Loucy (cell line): ENCODE data around the gene TTC7B.

Source experiments
- H2AFZ ChIP-seq: fragments of 200-600 bp; sonication (generic); 2 replicates; pipeline ENCODE4 v1.6.0; 2016; ENCODE audit warnings: antibody characterized with exemption, mild to moderate bottlenecking, low read length, moderate library complexity
- H3F3A ChIP-seq: fragments of 200-600 bp; 2 replicates; pipeline ENCODE4 v1.6.0; 2016; ENCODE audit warnings: antibody characterized with exemption, low read depth, mild to moderate bottlenecking
- H3K27me3 ChIP-seq: fragments of 200-600 bp; sonication (generic); 2 replicates; pipeline ENCODE4 v1.6.1; 2014; ENCODE audit warnings: low read length, mild to moderate bottlenecking; ENCODE audit not compliant: insufficient read depth, poor library complexity, severe bottlenecking
- H3K36me3 ChIP-seq: fragments of 200-600 bp; sonication (generic); 2 replicates; pipeline ENCODE4 v1.6.1; 2016; ENCODE audit warnings: low read length; ENCODE audit not compliant: insufficient read depth
- H3K4me1 ChIP-seq: fragments of 200-600 bp; sonication (generic); 2 replicates; pipeline ENCODE4 v1.5.1; 2014; ENCODE audit warnings: low read length, mild to moderate bottlenecking; ENCODE audit not compliant: insufficient read depth, poor library complexity, severe bottlenecking
- H3K4me2 ChIP-seq: fragments of 200-600 bp; sonication (generic); 2 replicates; pipeline ENCODE4 v1.6.0; 2014; ENCODE audit warnings: antibody characterized with exemption, low read length, low read depth, mild to moderate bottlenecking; ENCODE audit not compliant: poor library complexity, severe bottlenecking
- H3K4me3 ChIP-seq: fragments of 200-600 bp; sonication (generic); 2 replicates; pipeline ENCODE4 v1.5.1; 2014; ENCODE audit warnings: low read length, mild to moderate bottlenecking, mixed read lengths; ENCODE audit not compliant: poor library complexity, severe bottlenecking
- H3K79me2 ChIP-seq: fragments of 200-600 bp; sonication (generic); 2 replicates; pipeline ENCODE4 v1.6.1; 2014; ENCODE audit warnings: low read length; ENCODE audit not compliant: insufficient read depth
- H3K9ac ChIP-seq: fragments of 200-600 bp; sonication (generic); 2 replicates; pipeline ENCODE4 v1.6.0; 2014; ENCODE audit warnings: mild to moderate bottlenecking, low read depth, low read length, moderate library complexity; ENCODE audit not compliant: poor library complexity, severe bottlenecking
- H3K9me2 ChIP-seq: fragments of 200-600 bp; sonication (generic); replicated peaks from 2 replicates; pipeline ENCODE4 v1.6.1; 2016; ENCODE audit warnings: low read depth, low read length, mixed read lengths
- H3K9me3 ChIP-seq: fragments of 200-600 bp; sonication (generic); 2 replicates; pipeline ENCODE4 v1.6.1; 2014; ENCODE audit warnings: mild to moderate bottlenecking, antibody characterized with exemption, low read length, low read depth; ENCODE audit not compliant: insufficient read depth
- H4K20me1 ChIP-seq: fragments of 200-600 bp; sonication (generic); 2 replicates; pipeline ENCODE4 v1.6.0; 2014; ENCODE audit warnings: antibody characterized with exemption, low read length, mild to moderate bottlenecking; ENCODE audit not compliant: insufficient read depth, poor library complexity, severe bottlenecking
- CTCF ChIP-seq: fragments of 200-600 bp; sonication (generic); conservative IDR thresholded peaks from 2 replicates; pipeline ENCODE4 v1.5.1; 2014; ENCODE audit warnings: mild to moderate bottlenecking, antibody characterized with exemption, low read length
- EZH2phosphoT487 ChIP-seq: fragments of 200-600 bp; IDR thresholded peaks from 2 replicates; pipeline ENCODE4 v1.6.1; 2018; ENCODE audit warnings: antibody characterized with exemption, mild to moderate bottlenecking, moderate library complexity, borderline replicate concordance

TTC7B gene

GRCh38 chr14:90562652-90563051 lies 253.6 kb downstream of the TTC7B start:
- Histone ChIP-seq H3K4me1 (no peaks in the 10 kb centered on the region), H3K9me3 (no peaks in the 10 kb centered on the region)

GRCh38 chr14:90561920-90562319 lies 254.3 kb downstream of the TTC7B start:
- TF ChIP-seq CTCF, result no peak
- no peak for TF ChIP-seq EZH2phosphoT487
- no peaks in the 10 kb centered on the region for H4K20me1 ChIP-seq
- H2AFZ ChIP-seq, result no peak overlapping the region
- H3F3A ChIP-seq, result no peaks in the 10 kb centered on the region
- no peak overlapping the region for H3K4me3 ChIP-seq
- H3K36me3 ChIP-seq, result no peaks in the 10 kb centered on the region
- H3K9me2 ChIP-seq, result no peaks in the 10 kb centered on the region
- no peaks in the 10 kb centered on the region for H3K27me3 ChIP-seq
- H3K79me2 ChIP-seq, result no peaks in the 10 kb centered on the region
- no peak overlapping the region for H3K9ac ChIP-seq
- no peak overlapping the region for H3K4me2 ChIP-seq
- H3K4me1 ChIP-seq, result no peaks in the 10 kb centered on the region
- no peaks in the 10 kb centered on the region for H3K9me3 ChIP-seq

More at GRCh38 chr14:90562652-90563051, 253.6 kb downstream of the TTC7B start:
- TF ChIP-seq CTCF, result no peak
- no peak for TF ChIP-seq EZH2phosphoT487
- Histone ChIP-seq H3K4me3 (no peak overlapping the region), H3F3A (no peaks in the 10 kb centered on the region), H3K4me2 (no peak overlapping the region), H3K9me2 (no peaks in the 10 kb centered on the region), H3K9ac (no peak overlapping the region), H3K79me2 (no peaks in the 10 kb centered on the region), H3K36me3 (no peaks in the 10 kb centered on the region; the same call in 1 of the 2 replicates), H4K20me1 (no peaks in the 10 kb centered on the region), H3K27me3 (no peaks in the 10 kb centered on the region), H2AFZ (no peak overlapping the region)

GRCh38 chr14:90560991-90561390 lies 255.2 kb downstream of the TTC7B start:
- Histone ChIP-seq H3K36me3 (no peaks in the 10 kb centered on the region), H3K4me1 (no peaks in the 10 kb centered on the region), H3K4me2 (no peak overlapping the region), H3K4me3 (no peak overlapping the region), H3K27me3 (no peaks in the 10 kb centered on the region), H3K9ac (no peak overlapping the region), H3K79me2 (no peaks in the 10 kb centered on the region), H3K9me2 (no peaks in the 10 kb centered on the region), H3F3A (no peaks in the 10 kb centered on the region), H2AFZ (no peak overlapping the region), H3K9me3 (no peaks in the 10 kb centered on the region), H4K20me1 (no peaks in the 10 kb centered on the region)
- TF ChIP-seq CTCF (no peak), EZH2phosphoT487 (no peak)
